ENCODE results near the gene HES5.

Gene HES5

GRCh38 chr1:2556678-2557481 lies 26.8 kb upstream of the HES5 start:
- H3K36me3 ChIP-seq (ENCODE audit: control insufficient read depth, insufficient read depth, low read length), result no peaks in the 10 kb centered on the region

GRCh38 chr1:2556277-2556677 lies 26.2 kb upstream of the HES5 start, which contains the start of gene TNFRSF14:
TNFRSF14 (plus strand) TSS chr1:2556371; CDS start chr1:2556665, 294 bp downstream.
- Histone ChIP-seq H3K4me1 (peaks cover 4% of the 10 kb centered on the region), H3K27ac (peak within 1 kb of the TSS; percentile 95), H3K36me3 (ENCODE audit: control insufficient read depth, insufficient read depth, low read length) (no peaks in the 10 kb centered on the region)

More at GRCh38 chr1:2556678-2557481, 26.8 kb upstream of the HES5 start:
- Histone ChIP-seq H3K9me3 (ENCODE audit: control insufficient read depth, low read length) (no peaks in the 10 kb centered on the region), H3K4me3 (ENCODE audit: low read depth, low read length) (peak overlapping the region; percentile 84), H3K79me2 (no peaks in the 10 kb centered on the region), H3K4me1 (peaks cover 4% of the 10 kb centered on the region), H3K27me3 (ENCODE audit: control insufficient read depth, insufficient read depth, low read length) (no peaks in the 10 kb centered on the region), H3K9ac (peak overlapping the region; percentile 69), H2AFZ (peak overlapping the region; percentile 74), H3K4me2 (ENCODE audit: low read length) (peak overlapping the region; percentile 99), H3K27ac (peak overlapping the region; percentile 95)
- TF ChIP-seq, protein P1, sequence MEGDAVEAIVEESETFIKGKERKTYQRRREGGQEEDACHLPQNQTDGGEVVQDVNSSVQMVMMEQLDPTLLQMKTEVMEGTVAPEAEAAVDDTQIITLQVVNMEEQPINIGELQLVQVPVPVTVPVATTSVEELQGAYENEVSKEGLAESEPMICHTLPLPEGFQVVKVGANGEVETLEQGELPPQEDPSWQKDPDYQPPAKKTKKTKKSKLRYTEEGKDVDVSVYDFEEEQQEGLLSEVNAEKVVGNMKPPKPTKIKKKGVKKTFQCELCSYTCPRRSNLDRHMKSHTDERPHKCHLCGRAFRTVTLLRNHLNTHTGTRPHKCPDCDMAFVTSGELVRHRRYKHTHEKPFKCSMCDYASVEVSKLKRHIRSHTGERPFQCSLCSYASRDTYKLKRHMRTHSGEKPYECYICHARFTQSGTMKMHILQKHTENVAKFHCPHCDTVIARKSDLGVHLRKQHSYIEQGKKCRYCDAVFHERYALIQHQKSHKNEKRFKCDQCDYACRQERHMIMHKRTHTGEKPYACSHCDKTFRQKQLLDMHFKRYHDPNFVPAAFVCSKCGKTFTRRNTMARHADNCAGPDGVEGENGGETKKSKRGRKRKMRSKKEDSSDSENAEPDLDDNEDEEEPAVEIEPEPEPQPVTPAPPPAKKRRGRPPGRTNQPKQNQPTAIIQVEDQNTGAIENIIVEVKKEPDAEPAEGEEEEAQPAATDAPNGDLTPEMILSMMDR (IDR thresholded peaks at IDR 0.05), result no peak

DNA sequence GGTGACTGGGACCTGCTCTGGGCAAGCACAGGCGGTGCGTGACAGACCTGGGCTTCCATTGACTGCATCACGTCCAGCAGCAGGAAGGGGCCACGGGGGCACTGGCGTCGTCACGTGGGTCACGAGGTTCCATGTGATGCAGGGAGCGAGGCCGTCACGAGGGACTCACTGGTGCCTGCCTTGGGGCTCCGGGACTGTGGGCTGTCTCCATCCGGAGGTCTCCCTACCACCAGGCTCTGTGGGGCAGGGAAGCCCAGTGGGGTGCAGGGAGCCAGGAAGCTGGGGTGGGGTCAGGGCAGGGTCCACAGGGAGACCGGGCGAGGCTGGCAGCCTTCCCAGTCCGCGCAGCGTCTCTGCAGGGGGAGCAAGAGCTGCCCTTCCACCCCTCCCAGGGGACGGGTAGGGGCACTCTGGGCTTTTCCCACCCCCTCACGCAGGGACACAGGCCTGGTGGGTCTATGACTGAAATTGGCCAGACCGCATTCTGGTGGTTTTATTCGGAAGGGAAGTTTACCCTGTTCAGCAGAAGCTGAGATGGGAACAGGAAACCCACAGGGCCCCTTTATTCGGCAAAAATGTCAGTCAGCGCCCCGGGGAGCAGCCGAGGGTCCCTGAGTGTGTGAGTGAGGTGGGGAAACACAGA lies 25.7 kb upstream of the HES5 start:
- Histone ChIP-seq H3K27me3 (ENCODE audit: control insufficient read depth, insufficient read depth, low read length) (no peaks in the 10 kb centered on the region), H3K4me3 (ENCODE audit: low read depth, low read length) (peak overlapping the region; percentile 84), H3K9me3 (ENCODE audit: control insufficient read depth, low read length) (no peaks in the 10 kb centered on the region), H3K79me2 (no peaks in the 10 kb centered on the region), H3K9ac (no peak overlapping the region), H3K27ac (peak overlapping the region; percentile 95), H2AFZ (peak overlapping the region; percentile 74), H3K4me1 (peaks cover 4% of the 10 kb centered on the region), H3K36me3 (ENCODE audit: control insufficient read depth, insufficient read depth, low read length) (no peaks in the 10 kb centered on the region), H3K4me2 (ENCODE audit: low read length) (peak overlapping the region; percentile 99)
- TF ChIP-seq, protein P1 (IDR thresholded peaks at IDR 0.05), result no peak

More at GRCh38 chr1:2556277-2556677, 26.2 kb upstream of the HES5 start, which contains the start of gene TNFRSF14:
- Histone ChIP-seq H3K79me2 (no peaks in the 10 kb centered on the region), H3K4me3 (ENCODE audit: low read depth, low read length) (peak within 1 kb of the TSS; percentile 84), H2AFZ (peak within 1 kb of the TSS; percentile 74), H3K9ac (peak within 1 kb of the TSS; percentile 69), H3K4me2 (ENCODE audit: low read length) (peak within 1 kb of the TSS; percentile 99), H3K27me3 (ENCODE audit: control insufficient read depth, insufficient read depth, low read length) (no peaks in the 10 kb centered on the region), H3K9me3 (ENCODE audit: control insufficient read depth, low read length) (no peaks in the 10 kb centered on the region)
- TF ChIP-seq, protein P1 (IDR thresholded peaks at IDR 0.05), result no peak

DNA sequence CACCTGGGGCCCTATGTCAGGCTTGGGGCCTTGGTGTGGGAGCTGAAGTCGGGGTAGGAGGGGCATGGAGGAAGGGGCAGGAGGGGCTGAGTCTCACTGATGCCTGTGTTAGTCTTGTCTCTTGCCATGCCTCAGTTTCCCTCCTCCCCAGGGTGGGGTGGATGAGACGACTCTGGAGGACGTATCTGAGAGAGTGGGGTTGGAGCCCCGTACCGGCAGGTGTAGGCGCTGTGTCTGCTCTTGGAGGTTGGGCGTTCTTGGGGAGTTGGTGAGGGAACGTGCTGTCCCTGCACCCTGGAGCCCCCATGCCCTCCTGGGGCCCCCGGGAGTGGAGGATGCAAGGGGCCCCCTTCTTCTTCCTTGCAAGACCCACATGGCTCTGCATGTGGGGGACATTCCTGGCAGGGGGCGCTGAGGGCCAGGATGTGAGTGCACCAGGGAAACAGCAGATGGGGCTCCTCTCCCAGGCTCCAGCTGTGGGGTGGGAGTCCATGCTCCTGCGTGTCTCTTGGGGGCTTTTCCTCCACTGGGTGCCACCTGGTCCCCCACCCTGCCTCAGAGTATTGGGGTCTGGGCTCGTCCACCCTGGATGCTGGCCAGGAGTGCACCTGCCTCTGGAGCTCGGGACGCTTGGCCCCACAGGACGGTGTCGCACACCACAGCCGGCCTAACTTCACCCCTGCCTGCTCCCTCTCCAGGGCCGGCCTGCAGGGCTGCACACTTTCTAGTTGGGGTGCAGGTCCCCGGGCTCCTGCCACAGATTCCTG lies 24.7 kb upstream of the HES5 start:
- Histone ChIP-seq H3K27me3 (ENCODE audit: control insufficient read depth, insufficient read depth, low read length) (no peaks in the 10 kb centered on the region), H3K36me3 (ENCODE audit: control insufficient read depth, insufficient read depth, low read length) (no peaks in the 10 kb centered on the region), H3K9ac (no peak overlapping the region), H3K79me2 (no peaks in the 10 kb centered on the region), H3K4me2 (ENCODE audit: low read length) (no peak overlapping the region), H3K4me1 (peaks cover 4% of the 10 kb centered on the region), H3K27ac (peak overlapping the region; percentile 95), H3K4me3 (ENCODE audit: low read depth, low read length) (no peak overlapping the region), H3K9me3 (ENCODE audit: control insufficient read depth, low read length) (no peaks in the 10 kb centered on the region), H2AFZ (no peak overlapping the region)
- TF ChIP-seq, protein P1 (IDR thresholded peaks at IDR 0.05), result peak; percentile 28
